Measurements from ENCODE around the gene GPC3. TPM values are rescaled to one million over a fixed set of nuclear protein-coding genes. Genes with fewer than 3 reads are reported as not detected.

Gene GPC3
- polyA plus RNA-seq, 3 donors = not detected

DNA sequence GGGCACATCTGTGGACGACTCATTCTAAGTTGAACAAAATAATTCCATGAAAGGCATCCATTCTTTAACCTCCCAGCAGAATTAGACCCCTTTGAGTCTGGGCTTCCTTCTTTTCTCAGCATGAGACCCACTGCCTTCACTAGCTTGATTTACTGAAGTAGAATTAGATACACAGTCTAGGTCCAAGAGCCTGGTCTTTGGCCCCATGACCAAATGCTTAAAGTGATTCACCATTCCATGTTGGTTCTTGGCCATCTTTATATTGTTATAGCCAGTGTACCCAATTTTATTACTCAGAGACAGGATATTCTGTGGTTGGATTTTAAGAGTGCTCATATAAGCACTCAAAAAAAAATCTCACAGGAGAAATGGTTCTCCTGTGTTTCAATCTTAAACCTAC is 414.8 kb downstream of the GPC3 start:
- H3K4me3 Mint-ChIP-seq = no peak overlapping the region
- TF ChIP-seq, protein P1, sequence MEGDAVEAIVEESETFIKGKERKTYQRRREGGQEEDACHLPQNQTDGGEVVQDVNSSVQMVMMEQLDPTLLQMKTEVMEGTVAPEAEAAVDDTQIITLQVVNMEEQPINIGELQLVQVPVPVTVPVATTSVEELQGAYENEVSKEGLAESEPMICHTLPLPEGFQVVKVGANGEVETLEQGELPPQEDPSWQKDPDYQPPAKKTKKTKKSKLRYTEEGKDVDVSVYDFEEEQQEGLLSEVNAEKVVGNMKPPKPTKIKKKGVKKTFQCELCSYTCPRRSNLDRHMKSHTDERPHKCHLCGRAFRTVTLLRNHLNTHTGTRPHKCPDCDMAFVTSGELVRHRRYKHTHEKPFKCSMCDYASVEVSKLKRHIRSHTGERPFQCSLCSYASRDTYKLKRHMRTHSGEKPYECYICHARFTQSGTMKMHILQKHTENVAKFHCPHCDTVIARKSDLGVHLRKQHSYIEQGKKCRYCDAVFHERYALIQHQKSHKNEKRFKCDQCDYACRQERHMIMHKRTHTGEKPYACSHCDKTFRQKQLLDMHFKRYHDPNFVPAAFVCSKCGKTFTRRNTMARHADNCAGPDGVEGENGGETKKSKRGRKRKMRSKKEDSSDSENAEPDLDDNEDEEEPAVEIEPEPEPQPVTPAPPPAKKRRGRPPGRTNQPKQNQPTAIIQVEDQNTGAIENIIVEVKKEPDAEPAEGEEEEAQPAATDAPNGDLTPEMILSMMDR (IDR thresholded peaks at IDR 0.05) = no peak
- peaks cover 0 to 16% (median 11%) of the 10 kb centered on the region in 7 donors for H3K9me3 Mint-ChIP-seq
- H3K27ac ChIP-seq (ENCODE audit: low read depth in 1 of 2, low read length in 2 of 2) = no peak overlapping the region
- no CpG with 5 or more reads among the region's 1 CpG for WGBS (ENCODE audit: insufficient coverage)
- peaks cover 0 to 4% of the 10 kb centered on the region in 2 donors for H3K9me3 ChIP-seq (replicated peaks in 1 of 2; ENCODE audit: control insufficient read depth in 1 of 2, insufficient read depth in 1 of 2, low read length in 2 of 2)
- intact Hi-C loops (cut with micrococcal nuclease) = no loop called here
- H3K27me3 Mint-ChIP-seq (ENCODE audit: low read depth in 3 of 3) = peaks cover 0 to 1% (median 0%) of the 10 kb centered on the region in 3 donors
- no peaks in the 10 kb centered on the region for H3K4me1 Mint-ChIP-seq
- no peak overlapping the region for H2AFZ ChIP-seq (ENCODE audit: insufficient read depth, low read depth, low read length, poor library complexity, severe bottlenecking)
- DNase-seq = no peak
- no peaks in the 10 kb centered on the region for H3K36me3 Mint-ChIP-seq
- no peaks in the 10 kb centered on the region for H3K36me3 ChIP-seq (replicated peaks in 1 of 2; ENCODE audit: control insufficient read depth in 1 of 2, insufficient read depth in 2 of 2, low read length in 2 of 2)
- H3K27me3 ChIP-seq (ENCODE audit: control insufficient read depth in 2 of 2, insufficient read depth in 2 of 2, low read length in 2 of 2) = peaks cover 0 to under 1% of the 10 kb centered on the region in 2 donors
- H3K4me1 ChIP-seq (ENCODE audit: control insufficient read depth in 1 of 2, insufficient read depth in 2 of 2, low read length in 2 of 2) = no peaks in the 10 kb centered on the region
- no peak overlapping the region for H3K4me3 ChIP-seq (replicated peaks in 1 of 3; ENCODE audit: low read depth in 2 of 3, low read length in 3 of 3)
- H3K27ac Mint-ChIP-seq = no peak overlapping the region
- no peaks in the 10 kb centered on the region for H4K20me1 ChIP-seq (ENCODE audit: insufficient read depth, low read length)
- no peak overlapping the region for H3K4me2 ChIP-seq (replicated peaks; ENCODE audit: extremely low read depth, low read length, poor library complexity, severe bottlenecking)
- H3K9ac ChIP-seq (ENCODE audit: insufficient read depth, low read length, poor library complexity, severe bottlenecking) = no peak overlapping the region
- no peaks in the 10 kb centered on the region for H3K79me2 ChIP-seq (ENCODE audit: insufficient read depth, low read length)

DNA sequence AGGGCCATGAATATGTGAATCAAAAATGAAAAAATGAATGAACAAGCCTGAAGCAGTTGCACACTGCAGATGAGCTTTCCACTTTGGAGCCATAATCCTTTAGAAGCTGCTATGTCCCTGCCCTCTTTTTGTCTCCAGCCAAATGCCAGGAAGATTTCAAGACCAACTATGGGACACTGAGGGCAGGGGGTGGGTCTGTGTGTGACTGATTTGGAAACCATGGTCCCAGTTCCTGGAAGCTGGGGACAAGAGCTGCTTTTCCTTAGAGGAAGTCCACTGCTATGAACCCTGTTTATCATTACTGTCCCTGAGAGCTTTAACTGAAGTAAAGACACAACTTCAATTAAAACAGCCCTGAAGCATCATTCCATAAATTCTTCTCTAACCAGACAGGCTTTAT is 416.2 kb downstream of the GPC3 start:
- H3K27ac Mint-ChIP-seq = no peak overlapping the region
- Histone ChIP-seq H3K79me2 (ENCODE audit: insufficient read depth, low read length) (no peaks in the 10 kb centered on the region), H3K27ac (ENCODE audit: low read depth in 1 of 2, low read length in 2 of 2) (no peak overlapping the region), H3K9ac (ENCODE audit: insufficient read depth, low read length, poor library complexity, severe bottlenecking) (no peak overlapping the region), H3K9me3 (replicated peaks in 1 of 2; ENCODE audit: control insufficient read depth in 1 of 2, insufficient read depth in 1 of 2, low read length in 2 of 2) (peaks cover 0 to 4% of the 10 kb centered on the region in 2 donors), H3K36me3 (replicated peaks in 1 of 2; ENCODE audit: control insufficient read depth in 1 of 2, insufficient read depth in 2 of 2, low read length in 2 of 2) (no peaks in the 10 kb centered on the region), H3K27me3 (ENCODE audit: control insufficient read depth in 2 of 2, insufficient read depth in 2 of 2, low read length in 2 of 2) (peaks cover 0 to 2% of the 10 kb centered on the region in 2 donors), H3K4me1 (ENCODE audit: control insufficient read depth in 1 of 2, insufficient read depth in 2 of 2, low read length in 2 of 2) (no peaks in the 10 kb centered on the region), H3K4me3 (replicated peaks in 1 of 3; ENCODE audit: low read depth in 2 of 3, low read length in 3 of 3) (no peak overlapping the region), H4K20me1 (ENCODE audit: insufficient read depth, low read length) (no peaks in the 10 kb centered on the region), H3K4me2 (replicated peaks; ENCODE audit: extremely low read depth, low read length, poor library complexity, severe bottlenecking) (no peak overlapping the region), H2AFZ (ENCODE audit: insufficient read depth, low read depth, low read length, poor library complexity, severe bottlenecking) (no peak overlapping the region)
- no peak overlapping the region for H3K4me3 Mint-ChIP-seq
- DNase-seq = no peak
- peaks cover 0 to 1% (median 0%) of the 10 kb centered on the region in 3 donors for H3K27me3 Mint-ChIP-seq (ENCODE audit: low read depth in 3 of 3)
- TF ChIP-seq, protein P1 (IDR thresholded peaks at IDR 0.05) = no peak
- no peaks in the 10 kb centered on the region for H3K36me3 Mint-ChIP-seq
- H3K9me3 Mint-ChIP-seq = peaks cover 0 to 16% (median 11%) of the 10 kb centered on the region in 7 donors
- H3K4me1 Mint-ChIP-seq = no peaks in the 10 kb centered on the region
- intact Hi-C loops (cut with micrococcal nuclease) = no loop called here
